ENCODE results near the gene MAPKAP1.

The MAPKAP1 gene

DNA sequence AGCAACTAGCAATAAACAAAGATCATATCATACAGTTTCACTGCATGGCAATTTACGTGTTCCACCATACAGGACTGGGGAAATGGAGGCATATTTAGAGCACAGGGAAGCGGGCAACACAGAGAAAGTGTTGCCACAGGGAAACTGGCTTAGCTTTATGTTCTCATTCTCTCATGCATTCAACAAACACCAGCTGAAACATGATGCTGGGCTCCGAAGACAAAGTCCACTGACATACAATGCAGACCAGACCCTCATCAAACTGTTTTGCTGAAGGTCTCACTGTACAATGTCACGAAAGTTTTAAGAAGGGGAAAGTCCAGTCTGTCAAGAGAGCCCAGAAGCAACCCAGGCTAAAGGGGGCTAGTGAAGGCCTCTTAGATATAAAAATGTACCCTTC is 115.1 kb downstream of the MAPKAP1 start:
- 0 out of 2 replicates have a peak, but pooled peaks cover 3% of the 10 kb centered on the region for H3K79me2 ChIP-seq (ENCODE audit: insufficient read depth, low read length)

GRCh38 chr9:125591245-125591644 is 115.8 kb downstream of the MAPKAP1 start:
- Histone ChIP-seq H4K20me1 (ENCODE audit: insufficient read depth, low read length) (no peaks in the 10 kb centered on the region), H3K9me3 (ENCODE audit: low read length) (no peaks in the 10 kb centered on the region), H3K9ac (ENCODE audit: low read length) (no peak overlapping the region), H3K36me3 (ENCODE audit: insufficient read depth, low read length) (no peaks in the 10 kb centered on the region), H2AFZ (ENCODE audit: low read length) (no peak overlapping the region), H3K4me3 (ENCODE audit: low read depth, low read length, poor library complexity, severe bottlenecking) (no peak overlapping the region), H3K9me2 (ENCODE audit: low read depth, low read length) (no peaks in the 10 kb centered on the region), H3K4me2 (ENCODE audit: low read length) (no peak overlapping the region), H3K27ac (ENCODE audit: low read depth, low read length, poor library complexity, severe bottlenecking) (no peak overlapping the region), H3F3A (ENCODE audit: insufficient read depth, low read length) (no peaks in the 10 kb centered on the region), H3K4me1 (ENCODE audit: insufficient read depth, low read length, severe bottlenecking) (peaks cover 10% of the 10 kb centered on the region), H3K27me3 (ENCODE audit: insufficient read depth, low read length) (no peaks in the 10 kb centered on the region), H3K79me2 (ENCODE audit: insufficient read depth, low read length) (0 out of 2 replicates have a peak, but pooled peaks cover 3% of the 10 kb centered on the region)
- TF ChIP-seq, protein P1, sequence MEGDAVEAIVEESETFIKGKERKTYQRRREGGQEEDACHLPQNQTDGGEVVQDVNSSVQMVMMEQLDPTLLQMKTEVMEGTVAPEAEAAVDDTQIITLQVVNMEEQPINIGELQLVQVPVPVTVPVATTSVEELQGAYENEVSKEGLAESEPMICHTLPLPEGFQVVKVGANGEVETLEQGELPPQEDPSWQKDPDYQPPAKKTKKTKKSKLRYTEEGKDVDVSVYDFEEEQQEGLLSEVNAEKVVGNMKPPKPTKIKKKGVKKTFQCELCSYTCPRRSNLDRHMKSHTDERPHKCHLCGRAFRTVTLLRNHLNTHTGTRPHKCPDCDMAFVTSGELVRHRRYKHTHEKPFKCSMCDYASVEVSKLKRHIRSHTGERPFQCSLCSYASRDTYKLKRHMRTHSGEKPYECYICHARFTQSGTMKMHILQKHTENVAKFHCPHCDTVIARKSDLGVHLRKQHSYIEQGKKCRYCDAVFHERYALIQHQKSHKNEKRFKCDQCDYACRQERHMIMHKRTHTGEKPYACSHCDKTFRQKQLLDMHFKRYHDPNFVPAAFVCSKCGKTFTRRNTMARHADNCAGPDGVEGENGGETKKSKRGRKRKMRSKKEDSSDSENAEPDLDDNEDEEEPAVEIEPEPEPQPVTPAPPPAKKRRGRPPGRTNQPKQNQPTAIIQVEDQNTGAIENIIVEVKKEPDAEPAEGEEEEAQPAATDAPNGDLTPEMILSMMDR (IDR thresholded peaks at IDR 0.05; ENCODE audit: low read length): no peak
- TF ChIP-seq EZH2 (IDR thresholded peaks at IDR 0.05; ENCODE audit: borderline replicate concordance, low read length): no peak

More for the DNA sequence above, 115.1 kb downstream of the MAPKAP1 start:
- Histone ChIP-seq H3K9me2 (ENCODE audit: low read depth, low read length) (no peaks in the 10 kb centered on the region), H3K27ac (ENCODE audit: low read depth, low read length, poor library complexity, severe bottlenecking) (no peak overlapping the region), H3K36me3 (ENCODE audit: insufficient read depth, low read length) (no peaks in the 10 kb centered on the region), H3K4me3 (ENCODE audit: low read depth, low read length, poor library complexity, severe bottlenecking) (no peak overlapping the region), H3K4me2 (ENCODE audit: low read length) (no peak overlapping the region), H4K20me1 (ENCODE audit: insufficient read depth, low read length) (no peaks in the 10 kb centered on the region), H3K9me3 (ENCODE audit: low read length) (no peaks in the 10 kb centered on the region), H2AFZ (ENCODE audit: low read length) (no peak overlapping the region), H3K27me3 (ENCODE audit: insufficient read depth, low read length) (no peaks in the 10 kb centered on the region), H3K9ac (ENCODE audit: low read length) (no peak overlapping the region), H3K4me1 (ENCODE audit: insufficient read depth, low read length, severe bottlenecking) (peaks cover 10% of the 10 kb centered on the region), H3F3A (ENCODE audit: insufficient read depth, low read length) (no peaks in the 10 kb centered on the region)
- TF ChIP-seq, protein P1 (IDR thresholded peaks at IDR 0.05; ENCODE audit: low read length): no peak
- TF ChIP-seq EZH2 (IDR thresholded peaks at IDR 0.05; ENCODE audit: borderline replicate concordance, low read length): no peak

DNA sequence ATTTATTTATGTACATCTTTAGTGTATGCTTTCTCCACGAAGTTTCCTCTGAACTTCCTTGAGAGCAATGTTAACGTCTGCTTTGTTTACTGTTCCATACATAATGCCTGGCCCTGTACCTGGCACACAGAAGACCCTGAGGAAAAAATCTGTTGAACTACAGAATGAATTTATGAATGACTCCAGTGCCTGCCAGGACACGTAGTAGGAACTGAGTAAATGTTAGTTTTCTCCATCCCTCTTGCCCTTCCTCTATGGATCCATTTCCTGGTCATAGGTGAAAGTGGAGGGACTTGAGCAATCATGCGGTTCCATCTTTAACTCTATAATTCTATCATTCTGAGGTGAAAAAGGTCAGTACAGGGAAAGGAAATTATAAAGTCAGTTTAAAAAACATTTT is 117.7 kb downstream of the MAPKAP1 start:
- Histone ChIP-seq H3K27ac (ENCODE audit: low read depth, low read length, poor library complexity, severe bottlenecking) (no peak overlapping the region), H3K79me2 (ENCODE audit: insufficient read depth, low read length) (0 out of 2 replicates have a peak, but pooled peaks cover 3% of the 10 kb centered on the region), H3F3A (ENCODE audit: insufficient read depth, low read length) (no peaks in the 10 kb centered on the region), H3K4me3 (ENCODE audit: low read depth, low read length, poor library complexity, severe bottlenecking) (no peak overlapping the region), H3K4me1 (ENCODE audit: insufficient read depth, low read length, severe bottlenecking) (peaks cover 10% of the 10 kb centered on the region), H3K27me3 (ENCODE audit: insufficient read depth, low read length) (no peaks in the 10 kb centered on the region), H3K4me2 (ENCODE audit: low read length) (no peak overlapping the region), H2AFZ (ENCODE audit: low read length) (no peak overlapping the region), H3K36me3 (ENCODE audit: insufficient read depth, low read length) (no peaks in the 10 kb centered on the region), H3K9me2 (ENCODE audit: low read depth, low read length) (no peaks in the 10 kb centered on the region), H3K9me3 (ENCODE audit: low read length) (no peaks in the 10 kb centered on the region), H3K9ac (ENCODE audit: low read length) (no peak overlapping the region), H4K20me1 (ENCODE audit: insufficient read depth, low read length) (no peaks in the 10 kb centered on the region)
- TF ChIP-seq, protein P1 (IDR thresholded peaks at IDR 0.05; ENCODE audit: low read length): no peak
- no peak for TF ChIP-seq EZH2 (IDR thresholded peaks at IDR 0.05; ENCODE audit: borderline replicate concordance, low read length)
